Measurements from ENCODE around the gene RFT1. TPM values are rescaled to one million over a fixed set of nuclear protein-coding genes. Genes with fewer than 3 reads are reported as not detected.
A peak's percentile ranks its signal among the peaks of the same experiment; 100 is the strongest.

RFT1 gene
- total RNA-seq, 1 donor from 2014 or later: 17.2 TPM

- H3K27me3 Mint-ChIP-seq (ENCODE audit: insufficient read depth, low read depth): peaks cover 2% of the 10 kb centered on the region
- Histone ChIP-seq H3K4me3 (no peak overlapping the region), H3K27me3 (no peaks in the 10 kb centered on the region), H3K4me1 (no peaks in the 10 kb centered on the region), H3K9me3 (ENCODE audit: low read depth) (no peaks in the 10 kb centered on the region), H3K79me2 (ENCODE audit: low read depth) (no peaks in the 10 kb centered on the region), H2AFZ (replicated peaks) (no peak overlapping the region), H3K4me2 (no peak overlapping the region), H3K27ac (no peak overlapping the region), H4K20me1 (ENCODE audit: low read depth) (no peaks in the 10 kb centered on the region), H3F3A (ENCODE audit: low read depth) (no peaks in the 10 kb centered on the region), H3K36me3 (no peaks in the 10 kb centered on the region), H3K9ac (no peak overlapping the region)
- H3K4me1 Mint-ChIP-seq: peaks cover 8% of the 10 kb centered on the region
- DNase-seq (ENCODE audit: low spot score): no peak
- no peak for TF ChIP-seq CTCF (IDR thresholded peaks at IDR 0.05)
- no peak for TF ChIP-seq EZH2 (IDR thresholded peaks at IDR 0.05)
- TF ChIP-seq EZH2phosphoT487 (IDR thresholded peaks at IDR 0.05): no peak
- H3K36me3 Mint-ChIP-seq: no peaks in the 10 kb centered on the region
- H3K4me3 Mint-ChIP-seq: no peak overlapping the region
- no peaks in the 10 kb centered on the region for H3K9me3 Mint-ChIP-seq
- H3K27ac Mint-ChIP-seq: no peak overlapping the region
Observed at GRCh38 chr3:53142986-53143385, 12.8 kb upstream of the RFT1 start.

- Mint-ChIP-seq H3K4me3 (no peak overlapping the region), H3K9me3 (no peaks in the 10 kb centered on the region), H3K27ac (no peak overlapping the region), H3K36me3 (no peaks in the 10 kb centered on the region), H3K4me1 (no peaks in the 10 kb centered on the region), H3K27me3 (ENCODE audit: insufficient read depth, low read depth) (peaks cover 2% of the 10 kb centered on the region)
- Histone ChIP-seq H3K9me3 (ENCODE audit: low read depth) (no peaks in the 10 kb centered on the region), H3K4me3 (no peak overlapping the region), H3K4me2 (no peak overlapping the region), H3K9ac (no peak overlapping the region), H4K20me1 (ENCODE audit: low read depth) (no peaks in the 10 kb centered on the region), H3K27ac (no peak overlapping the region), H3K79me2 (ENCODE audit: low read depth) (no peaks in the 10 kb centered on the region), H3K27me3 (no peaks in the 10 kb centered on the region), H3K36me3 (no peaks in the 10 kb centered on the region), H3K4me1 (no peaks in the 10 kb centered on the region), H2AFZ (replicated peaks) (no peak overlapping the region), H3F3A (ENCODE audit: low read depth) (no peaks in the 10 kb centered on the region)
- TF ChIP-seq EZH2 (IDR thresholded peaks at IDR 0.05): no peak
- no peak for TF ChIP-seq EZH2phosphoT487 (IDR thresholded peaks at IDR 0.05)
- no peak for TF ChIP-seq CTCF (IDR thresholded peaks at IDR 0.05)
- DNase-seq (ENCODE audit: low spot score): no peak
Observed at GRCh38 chr3:53140847-53141845, 10.9 kb upstream of the RFT1 start.

GRCh38 chr3:53139906-53140846 is 9.9 kb upstream of the RFT1 start:
- Histone ChIP-seq H3K9me3 (ENCODE audit: low read depth) (no peaks in the 10 kb centered on the region), H3K9ac (no peak overlapping the region), H3K36me3 (no peaks in the 10 kb centered on the region), H2AFZ (replicated peaks) (no peak overlapping the region), H3K4me1 (no peaks in the 10 kb centered on the region), H3K27me3 (no peaks in the 10 kb centered on the region), H3F3A (ENCODE audit: low read depth) (no peaks in the 10 kb centered on the region), H3K4me3 (no peak overlapping the region), H4K20me1 (ENCODE audit: low read depth) (no peaks in the 10 kb centered on the region), H3K79me2 (ENCODE audit: low read depth) (no peaks in the 10 kb centered on the region), H3K4me2 (no peak overlapping the region), H3K27ac (no peak overlapping the region)
- Mint-ChIP-seq H3K36me3 (no peaks in the 10 kb centered on the region), H3K9me3 (no peaks in the 10 kb centered on the region), H3K27me3 (ENCODE audit: insufficient read depth, low read depth) (peaks cover 3% of the 10 kb centered on the region), H3K4me3 (no peak overlapping the region), H3K27ac (peak overlapping the region; percentile 22), H3K4me1 (no peaks in the 10 kb centered on the region)
- TF ChIP-seq EZH2phosphoT487 (IDR thresholded peaks at IDR 0.05) (no peak), CTCF (IDR thresholded peaks at IDR 0.05) (no peak)
- no peak for DNase-seq (ENCODE audit: low spot score)

Measured in neural progenitor cell (in vitro differentiated cells).